Medulla oblongata (tissue), 1 donor: ENCODE measurements around the gene PLXNA1.

Source experiments
- DNase-seq: peaks from one replicate; pipeline ENCODE4 v3.0.0-alpha.2; 2015; ENCODE audit errors: extremely low spot score

Gene PLXNA1

GRCh38 chr3:126987596-126987995 is 4.7 kb downstream of the PLXNA1 start:
- DNase-seq, result no peak

GRCh38 chr3:126988451-126989021 is 5.6 kb downstream of the PLXNA1 start:
- no peak for DNase-seq

- DNase-seq, result no peak
These were observed 6.6 kb downstream of the PLXNA1 start for GRCh38 chr3:126989316-126990023.

- no peak for DNase-seq
These were observed 7.2 kb downstream of the PLXNA1 start for GRCh38 chr3:126990024-126990700.

GRCh38 chr3:126990890-126991289 is 8.0 kb downstream of the PLXNA1 start:
- DNase-seq, result no peak

- DNase-seq, result no peak
These were observed 8.7 kb downstream of the PLXNA1 start for GRCh38 chr3:126991366-126992200.

GRCh38 chr3:126992216-126992615 is 9.3 kb downstream of the PLXNA1 start:
- DNase-seq, result no peak

GRCh38 chr3:126992776-126993175 is 9.9 kb downstream of the PLXNA1 start:
- DNase-seq, result no peak

- no peak for DNase-seq
These were observed 10.5 kb downstream of the PLXNA1 start for GRCh38 chr3:126993436-126993835.

GRCh38 chr3:126994661-126995245 is 11.8 kb downstream of the PLXNA1 start:
- no peak for DNase-seq

- DNase-seq, result no peak
These were observed 12.4 kb downstream of the PLXNA1 start for GRCh38 chr3:126995254-126995780.

GRCh38 chr3:126995926-126996512 is 13.1 kb downstream of the PLXNA1 start:
- no peak for DNase-seq

- DNase-seq, result no peak
These were observed 14.0 kb downstream of the PLXNA1 start for GRCh38 chr3:126996905-126997304.

- no peak for DNase-seq
These were observed 14.6 kb downstream of the PLXNA1 start for GRCh38 chr3:126997455-126998038.

- DNase-seq, result no peak
These were observed 15.4 kb downstream of the PLXNA1 start for GRCh38 chr3:126998320-126998719.

- DNase-seq, result no peak
These were observed 15.8 kb downstream of the PLXNA1 start for GRCh38 chr3:126998728-126999127.

GRCh38 chr3:126999383-126999782 is 16.5 kb downstream of the PLXNA1 start:
- peak; percentile 82 for DNase-seq

- DNase-seq, result no peak
These were observed 17.2 kb downstream of the PLXNA1 start for GRCh38 chr3:127000119-127000518.

GRCh38 chr3:127000761-127001160 is 17.8 kb downstream of the PLXNA1 start:
- no peak for DNase-seq

- no peak for DNase-seq
These were observed 18.7 kb downstream of the PLXNA1 start for GRCh38 chr3:127001486-127002194.
